ENCODE measurements around the gene FBXW2. TPM values are rescaled to one million over a fixed set of nuclear protein-coding genes. Genes with fewer than 3 reads are reported as not detected.

FBXW2 gene
- total and polyA plus RNA-seq, 10 of the 15 experiments (the other 5 are each of a cell fraction or from before 2014, with no cell fraction given): 2.9 to 56.9 (median 39.1) TPM

GRCh38 chr9:120774719-120775118 lies 18.5 kb downstream of the FBXW2 start:
- in situ Hi-C loops (cut with MboI): no loop called here
- POLR2A ChIA-PET: interaction anchor here (0.6 kb wide), 2 partner anchors 39 to 164 kb away, joined by 4 read pairs; no protein-coding TSS in a partner anchor
- CTCF ChIA-PET: interaction anchor here (0.6 kb wide), 1 partner anchor 250 kb away, joined by 3 read pairs; no protein-coding TSS in a partner anchor

More at GRCh38 chr9:120774719-120775118, 18.5 kb downstream of the FBXW2 start:
- Histone ChIP-seq H2AFZ (ENCODE audit: control insufficient read depth, low read depth, low read length) (no peak overlapping the region), H3K27me3 (replicated peaks in 1 of 2; ENCODE audit: control insufficient read depth in 2 of 2, insufficient read depth in 2 of 2, low read length in 1 of 2) (no peaks in the 10 kb centered on the region), H3K9ac (ENCODE audit: control insufficient read depth, insufficient read depth, low read length) (no peak overlapping the region), H3K4me1 (ENCODE audit: control insufficient read depth, insufficient read depth, low read length) (no peaks in the 10 kb centered on the region), H3K27ac (ENCODE audit: control insufficient read depth, insufficient read depth) (no peak overlapping the region), H3K79me2 (ENCODE audit: control insufficient read depth, insufficient read depth, low read length) (no peaks in the 10 kb centered on the region), H3K9me3 (replicated peaks; ENCODE audit: control insufficient read depth, insufficient read depth, low read length) (no peaks in the 10 kb centered on the region), H3K36me3 (ENCODE audit: control insufficient read depth in 2 of 2, insufficient read depth in 2 of 2, low read length in 1 of 2) (peaks cover 3 to 34% of the 10 kb centered on the region in 2 experiments; a peak in 3 of 4 replicates), H3K4me2 (ENCODE audit: control insufficient read depth, insufficient read depth) (no peak overlapping the region), H4K20me1 (ENCODE audit: control insufficient read depth, insufficient read depth) (no peaks in the 10 kb centered on the region), H3K4me3 (no peak overlapping the region)
- ATAC-seq: no peak
- BruUV-seq (replicated peaks): no TSS peak
- FAIRE-seq: no peak
- intact Hi-C loops (cut with micrococcal nuclease; ENCODE audit: unreplicated experiment): no loop called here
- ChIA-PET SMC1A (ENCODE audit: uncharacterized antibody, unreplicated experiment) (no interaction called here), RAD21 (ENCODE audit: unreplicated experiment) (no interaction called here)
- TF ChIP-seq KAT2A (conservative IDR thresholded peaks at IDR 0.05; ENCODE audit: control insufficient read depth, low read depth, low read length): no peak
- no peak for TF ChIP-seq MTA3 (IDR thresholded peaks at IDR 0.05; ENCODE audit: borderline replicate concordance, low read length)
- TF ChIP-seq POLR2A (IDR thresholded peaks at IDR 0.05; ENCODE audit: low read depth, low read length): no peak
- TF ChIP-seq CEBPZ (IDR thresholded peaks at IDR 0.05; ENCODE audit: low read depth, low read length): no peak
- no peak for TF ChIP-seq TARDBP (IDR thresholded peaks at IDR 0.05; ENCODE audit: borderline replicate concordance)
- TF ChIP-seq ZBED1 (IDR thresholded peaks at IDR 0.05; ENCODE audit: borderline replicate concordance): no peak
- no peak for TF ChIP-seq IKZF1 (conservative IDR thresholded peaks at IDR 0.05)
- no peak for TF ChIP-seq EP300 (IDR thresholded peaks at IDR 0.05; ENCODE audit: borderline replicate concordance in 1 of 2, control insufficient read depth in 1 of 2, low read depth in 2 of 2, low read length in 2 of 2)
- no peak for TF ChIP-seq SMARCA5 (IDR thresholded peaks at IDR 0.05)
- TF ChIP-seq ZBTB11 (CRISPR knock-in tag; IDR thresholded peaks at IDR 0.05): no peak
- TF ChIP-seq POU2F2 (IDR thresholded peaks at IDR 0.05; ENCODE audit: borderline replicate concordance, low read depth, low read length): no peak
- TF ChIP-seq JUND (IDR thresholded peaks at IDR 0.05; ENCODE audit: low read depth, low read length): no peak
- no peak for TF ChIP-seq RAD21 (IDR thresholded peaks at IDR 0.05; ENCODE audit: insufficient read depth, low read depth, low read length)
- TF ChIP-seq ZZZ3 (IDR thresholded peaks at IDR 0.05; ENCODE audit: control insufficient read depth, insufficient read length, low read depth): no peak
- TF ChIP-seq CHD2 (IDR thresholded peaks at IDR 0.05; ENCODE audit: borderline replicate concordance, low read depth, low read length): no peak
- no peak for DNase-seq (ENCODE audit: low read depth, low spot score)
- WGBS (ENCODE audit: insufficient coverage, insufficient replicate concordance, low lambda C conversion rate, missing lambda C conversion rate): 97% methylated on average over 4 of the region's 4 CpGs

Data from GM12878 (cell line).